ENCODE data around the gene KLK6. TPM values are rescaled to one million over a fixed set of nuclear protein-coding genes. Genes with fewer than 3 reads are reported as not detected.
"Not testable (repeated sequence)": the region's sequence is repeated elsewhere in the genome, so short reads cannot be mapped to it uniquely, and the experiment has no call there.

Gene KLK6
- total RNA-seq, 1 donor from 2014 or later, result not detected

DNA sequence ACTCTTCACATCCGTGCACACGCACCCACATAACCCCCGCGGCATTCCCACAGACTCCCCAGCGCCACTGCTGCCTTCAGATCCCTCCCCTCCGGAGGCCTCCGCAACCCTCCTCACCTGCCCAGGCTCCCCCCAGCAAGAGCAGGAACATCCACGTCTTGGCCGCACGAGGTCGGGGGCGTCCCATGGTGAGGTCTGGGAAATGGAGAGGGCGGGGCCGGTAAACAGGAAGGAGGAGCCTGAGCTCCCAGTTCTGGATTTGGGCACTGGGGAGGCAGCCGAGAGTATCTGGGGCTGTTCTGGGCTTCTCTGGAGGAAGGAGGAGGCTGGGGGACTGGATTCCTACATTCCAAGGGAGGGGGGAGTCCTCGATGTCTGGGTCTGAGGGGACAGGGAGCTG lies 31.6 kb upstream of the KLK6 start:
- Histone ChIP-seq H3K4me3 (no peak overlapping the region), H3K36me3 (no peaks in the 10 kb centered on the region), H3K27me3 (ENCODE audit: low read depth) (peaks cover 90% of the 10 kb centered on the region), H3K4me1 (no peaks in the 10 kb centered on the region), H3K9me3 (replicated peaks) (no peaks in the 10 kb centered on the region), H3K27ac (replicated peaks) (no peak overlapping the region)
- TF ChIP-seq, protein P1, sequence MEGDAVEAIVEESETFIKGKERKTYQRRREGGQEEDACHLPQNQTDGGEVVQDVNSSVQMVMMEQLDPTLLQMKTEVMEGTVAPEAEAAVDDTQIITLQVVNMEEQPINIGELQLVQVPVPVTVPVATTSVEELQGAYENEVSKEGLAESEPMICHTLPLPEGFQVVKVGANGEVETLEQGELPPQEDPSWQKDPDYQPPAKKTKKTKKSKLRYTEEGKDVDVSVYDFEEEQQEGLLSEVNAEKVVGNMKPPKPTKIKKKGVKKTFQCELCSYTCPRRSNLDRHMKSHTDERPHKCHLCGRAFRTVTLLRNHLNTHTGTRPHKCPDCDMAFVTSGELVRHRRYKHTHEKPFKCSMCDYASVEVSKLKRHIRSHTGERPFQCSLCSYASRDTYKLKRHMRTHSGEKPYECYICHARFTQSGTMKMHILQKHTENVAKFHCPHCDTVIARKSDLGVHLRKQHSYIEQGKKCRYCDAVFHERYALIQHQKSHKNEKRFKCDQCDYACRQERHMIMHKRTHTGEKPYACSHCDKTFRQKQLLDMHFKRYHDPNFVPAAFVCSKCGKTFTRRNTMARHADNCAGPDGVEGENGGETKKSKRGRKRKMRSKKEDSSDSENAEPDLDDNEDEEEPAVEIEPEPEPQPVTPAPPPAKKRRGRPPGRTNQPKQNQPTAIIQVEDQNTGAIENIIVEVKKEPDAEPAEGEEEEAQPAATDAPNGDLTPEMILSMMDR (IDR thresholded peaks at IDR 0.05; ENCODE audit: borderline replicate concordance), result no peak
- intact Hi-C loops (cut with micrococcal nuclease), result no loop called here
- DNase-seq, result no peak

DNA sequence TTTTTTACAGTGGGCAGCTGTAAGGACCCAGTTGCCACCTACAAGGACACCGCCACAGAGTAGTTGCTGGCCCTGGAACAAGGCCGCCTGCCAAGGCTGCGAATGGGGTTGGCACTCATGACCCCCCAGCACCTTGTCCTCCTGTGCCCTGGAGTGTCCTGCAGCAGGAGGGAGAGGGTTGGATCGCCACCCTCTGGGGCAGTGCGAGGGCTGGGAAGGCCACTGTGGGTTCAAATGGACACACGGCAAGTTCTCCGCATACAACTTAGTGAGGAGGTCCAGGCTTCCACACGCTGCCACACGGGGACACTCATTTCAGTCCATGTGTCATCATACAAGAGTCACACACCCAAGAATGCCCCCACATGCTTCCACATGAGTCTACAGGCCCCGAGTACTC lies 31.0 kb upstream of the KLK6 start:
- no peak overlapping the region for H3K27ac ChIP-seq (replicated peaks)
- intact Hi-C loops (cut with micrococcal nuclease), result no loop called here
- TF ChIP-seq, protein P1 (IDR thresholded peaks at IDR 0.05; ENCODE audit: borderline replicate concordance), result no peak
- H3K9me3 ChIP-seq (replicated peaks), result no peaks in the 10 kb centered on the region
- H3K4me3 ChIP-seq, result no peak overlapping the region
- peaks cover 89% of the 10 kb centered on the region for H3K27me3 ChIP-seq (ENCODE audit: low read depth)
- no peaks in the 10 kb centered on the region for H3K4me1 ChIP-seq
- H3K36me3 ChIP-seq, result no peaks in the 10 kb centered on the region
- no peak for DNase-seq

DNA sequence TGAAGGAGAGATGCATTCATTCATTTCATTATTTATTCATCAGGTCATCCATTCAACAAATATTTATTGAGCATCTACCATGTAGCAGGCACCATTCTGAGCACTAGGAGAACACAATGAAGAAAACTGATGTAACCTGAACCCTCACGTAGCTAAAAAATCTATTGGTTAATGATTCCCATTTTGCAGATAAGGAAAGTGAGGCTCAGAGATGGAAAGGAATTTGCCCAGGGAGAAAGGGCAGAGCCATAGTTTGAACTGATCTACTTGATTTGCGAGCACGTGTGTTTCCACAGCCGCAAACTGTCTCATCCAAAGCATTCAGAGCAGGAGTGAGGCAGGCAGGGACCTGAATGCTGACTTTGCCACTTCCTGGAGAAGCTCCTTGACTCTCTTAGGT lies 29.3 kb upstream of the KLK6 start:
- Histone ChIP-seq H3K4me1 (no peaks in the 10 kb centered on the region), H3K36me3 (no peaks in the 10 kb centered on the region), H3K9me3 (replicated peaks) (no peaks in the 10 kb centered on the region), H3K4me3 (no peak overlapping the region), H3K27ac (replicated peaks) (no peak overlapping the region), H3K27me3 (ENCODE audit: low read depth) (peaks cover 72% of the 10 kb centered on the region)
- TF ChIP-seq, protein P1 (IDR thresholded peaks at IDR 0.05; ENCODE audit: borderline replicate concordance), result no peak
- DNase-seq, result no peak
- intact Hi-C loops (cut with micrococcal nuclease), result no loop called here

DNA sequence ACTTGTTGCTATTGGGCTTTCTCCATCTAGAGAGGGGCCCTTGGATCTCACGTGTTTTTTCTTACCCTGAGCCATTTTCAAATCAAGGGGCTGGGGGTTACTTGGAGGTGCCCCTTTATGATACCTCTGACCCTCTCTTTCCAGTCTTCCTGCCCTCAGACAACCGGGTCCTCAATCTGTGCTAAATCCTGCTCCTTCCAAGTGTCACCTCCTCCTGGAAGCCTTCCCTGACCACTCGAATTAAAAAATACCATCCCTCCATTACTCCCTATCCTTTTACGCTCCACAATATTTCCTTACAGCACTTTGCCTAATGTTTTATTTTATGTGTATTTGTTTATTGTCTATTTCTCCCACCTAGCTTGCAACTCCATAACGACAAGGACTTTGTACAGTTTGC lies 28.7 kb upstream of the KLK6 start:
- intact Hi-C loops (cut with micrococcal nuclease), result no loop called here
- TF ChIP-seq, protein P1 (IDR thresholded peaks at IDR 0.05; ENCODE audit: borderline replicate concordance), result no peak

DNA sequence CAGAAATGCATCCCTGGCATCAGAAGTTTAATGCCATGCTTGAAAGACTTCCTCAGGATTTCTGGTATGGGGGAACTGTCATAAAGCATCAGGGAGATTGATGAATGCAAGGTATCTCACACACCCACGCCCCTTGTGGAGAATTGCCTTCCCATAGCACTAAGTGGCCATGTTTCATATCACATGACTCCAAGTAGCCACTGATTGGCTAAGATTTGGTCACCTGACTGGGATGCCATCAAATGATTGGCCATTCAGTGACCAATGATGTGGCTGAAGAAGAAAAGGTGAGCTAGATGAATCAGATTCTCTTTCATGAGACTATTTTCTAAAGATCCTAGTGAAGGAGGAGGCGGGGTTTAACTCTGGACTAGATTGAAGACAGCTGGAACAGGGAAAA lies 24.7 kb upstream of the KLK6 start:
- Histone ChIP-seq H3K4me1 (no peaks in the 10 kb centered on the region), H3K9me3 (replicated peaks) (no peaks in the 10 kb centered on the region), H3K27me3 (ENCODE audit: low read depth) (peaks cover 61% of the 10 kb centered on the region), H3K27ac (replicated peaks) (no peak overlapping the region), H3K4me3 (no peak overlapping the region), H3K36me3 (no peaks in the 10 kb centered on the region)
- no peak for DNase-seq
- intact Hi-C loops (cut with micrococcal nuclease), result no loop called here
- TF ChIP-seq, protein P1 (IDR thresholded peaks at IDR 0.05; ENCODE audit: borderline replicate concordance), result no peak

More for the DNA sequence above, 28.7 kb upstream of the KLK6 start:
- Histone ChIP-seq H3K4me3 (no peak overlapping the region), H3K27me3 (ENCODE audit: low read depth) (peaks cover 66% of the 10 kb centered on the region), H3K4me1 (no peaks in the 10 kb centered on the region), H3K9me3 (replicated peaks) (no peaks in the 10 kb centered on the region), H3K27ac (replicated peaks) (no peak overlapping the region), H3K36me3 (no peaks in the 10 kb centered on the region)
- DNase-seq, result no peak

DNA sequence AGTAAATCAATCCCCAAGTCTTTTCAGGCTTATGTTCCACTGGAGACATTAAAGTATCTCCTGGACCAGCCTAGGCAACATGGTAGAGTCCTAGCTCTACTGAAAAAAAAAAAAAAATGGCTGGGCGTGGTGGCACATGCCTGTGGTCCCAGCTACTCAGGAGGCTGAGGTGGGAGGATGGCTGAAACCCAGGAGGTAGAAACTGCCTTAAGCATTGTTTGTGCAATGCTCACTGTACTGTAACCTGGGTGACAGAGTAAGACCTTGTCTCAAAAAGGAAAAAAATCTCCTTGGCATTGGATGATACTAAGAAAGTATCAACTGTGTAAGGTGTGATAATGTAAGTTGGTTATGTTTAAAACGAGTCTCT lies 23.3 kb upstream of the KLK6 start:
- Histone ChIP-seq H3K4me3 (no peak overlapping the region), H3K27me3 (ENCODE audit: low read depth) (peaks cover 61% of the 10 kb centered on the region), H3K27ac (replicated peaks) (no peak overlapping the region), H3K36me3 (no peaks in the 10 kb centered on the region), H3K4me1 (no peaks in the 10 kb centered on the region), H3K9me3 (replicated peaks) (no peaks in the 10 kb centered on the region)
- TF ChIP-seq, protein P1 (IDR thresholded peaks at IDR 0.05; ENCODE audit: borderline replicate concordance), result no peak
- intact Hi-C loops (cut with micrococcal nuclease), result no loop called here
- DNase-seq, result no peak

DNA sequence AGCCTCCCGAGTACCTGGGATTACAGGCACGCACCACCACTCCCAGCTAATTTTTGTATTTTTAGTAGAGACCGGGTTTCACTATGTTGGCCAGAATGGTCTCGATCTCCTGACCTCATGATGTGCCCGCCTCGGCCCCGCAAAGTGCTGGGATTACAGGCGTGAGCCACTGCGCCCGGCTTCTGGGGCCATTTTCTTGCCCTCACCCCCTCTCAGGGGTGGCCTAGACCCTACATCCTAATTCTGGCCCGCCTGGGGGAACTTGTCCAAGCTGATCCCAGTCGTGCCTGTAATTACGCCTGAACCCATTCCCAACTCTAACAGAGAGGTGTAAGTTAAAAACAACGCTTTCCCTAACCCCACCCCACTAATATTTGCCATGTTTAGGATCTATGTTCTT lies 15.0 kb upstream of the KLK6 start:
- H3K4me3 ChIP-seq; DNase-seq; H3K36me3 ChIP-seq; H3K9me3 ChIP-seq (replicated peaks); H3K27ac ChIP-seq (replicated peaks); intact Hi-C loops (cut with micrococcal nuclease); H3K4me1 ChIP-seq: not testable (repeated sequence)
- peaks cover 79% of the 10 kb centered on the region for H3K27me3 ChIP-seq (ENCODE audit: low read depth)

Measured in left ventricle myocardium inferior (tissue), 1 donor.